ENCODE results near the gene SON.
A peak's percentile ranks its signal among the peaks of the same experiment; 100 is the strongest.
"Not testable (repeated sequence)": the region's sequence is repeated elsewhere in the genome, so short reads cannot be mapped to it uniquely, and the experiment has no call there.

SON gene

GRCh38 chr21:33578959-33579542 lies 36.2 kb downstream of the SON start:
- no peak for FAIRE-seq

GRCh38 chr21:33584455-33584854 lies 41.6 kb downstream of the SON start:
- FAIRE-seq = no peak

DNA sequence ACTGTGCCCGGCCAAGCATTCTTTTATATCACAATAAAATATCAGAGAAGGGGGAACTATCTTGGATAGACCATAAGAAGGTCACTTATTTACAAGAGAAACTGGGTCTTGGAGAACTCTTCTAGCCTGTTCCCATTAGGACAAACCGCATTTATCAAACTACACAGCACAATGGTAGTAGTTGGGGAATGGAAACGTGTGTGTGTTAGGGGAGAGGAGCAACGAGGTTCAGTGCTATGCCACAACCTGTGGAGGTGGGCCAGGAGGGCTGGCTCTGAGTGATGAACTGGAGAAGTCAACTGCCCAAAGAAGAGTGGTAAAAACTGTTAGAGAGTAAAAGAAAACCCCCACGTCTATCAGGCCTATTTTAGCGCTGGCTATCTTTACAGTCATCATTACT lies 44.1 kb downstream of the SON start:
- FAIRE-seq = no peak

GRCh38 chr21:33587792-33588484 lies 45.1 kb downstream of the SON start:
- no peak for FAIRE-seq

DNA sequence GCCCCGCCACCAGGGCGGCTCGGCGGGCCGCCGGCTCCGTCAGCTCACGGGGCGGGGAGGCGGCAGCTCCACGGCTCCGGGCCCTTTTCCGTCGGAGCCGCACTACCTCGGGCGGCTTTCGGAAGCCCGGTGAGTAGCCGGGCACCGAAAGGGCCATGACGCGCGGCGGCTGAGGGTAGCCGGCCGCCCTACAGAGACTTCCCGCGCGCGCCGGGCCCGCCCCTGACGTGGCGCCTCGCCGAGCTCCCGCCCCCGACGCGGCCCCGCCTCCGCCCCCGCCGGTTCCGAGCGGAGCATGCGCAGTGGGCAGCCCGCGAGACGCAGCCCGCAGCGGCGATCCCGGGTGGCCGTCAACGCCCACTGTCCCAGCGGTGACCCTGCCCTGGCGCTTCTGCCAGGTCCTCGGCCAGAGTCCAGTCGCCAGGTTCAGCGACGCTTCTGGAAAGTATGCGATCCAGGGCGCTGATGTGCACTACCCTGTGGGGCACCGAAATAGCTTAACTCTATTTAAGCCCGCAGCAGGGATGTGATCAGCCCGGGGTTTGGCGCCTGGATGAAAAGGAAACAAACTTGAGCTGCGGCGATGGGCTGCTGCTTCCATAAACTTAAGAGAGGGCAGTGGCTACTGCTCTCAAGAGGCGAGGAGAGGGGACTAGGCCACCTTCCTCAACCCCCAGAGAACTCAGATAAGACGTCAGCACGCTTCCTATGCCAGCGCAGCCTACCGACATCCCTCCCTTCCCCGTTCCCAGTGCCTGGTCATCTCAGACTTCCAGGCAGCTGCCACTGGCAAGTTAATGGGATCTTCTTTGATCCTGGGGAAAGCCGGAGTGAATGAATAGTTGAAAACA lies 45.9 kb downstream of the SON start, which contains the start of gene DONSON:
DONSON (minus strand) TSS at position 200 of the 851 bp plus-strand sequence; CDS start at position 157, 43 bp downstream.
- FAIRE-seq = no peak

- FAIRE-seq = peak; percentile 38
These were observed 55.2 kb downstream of the SON start for GRCh38 chr21:33598051-33598450.

- no peak for FAIRE-seq
These were observed 65.7 kb downstream of the SON start for GRCh38 chr21:33608559-33608958.

DNA sequence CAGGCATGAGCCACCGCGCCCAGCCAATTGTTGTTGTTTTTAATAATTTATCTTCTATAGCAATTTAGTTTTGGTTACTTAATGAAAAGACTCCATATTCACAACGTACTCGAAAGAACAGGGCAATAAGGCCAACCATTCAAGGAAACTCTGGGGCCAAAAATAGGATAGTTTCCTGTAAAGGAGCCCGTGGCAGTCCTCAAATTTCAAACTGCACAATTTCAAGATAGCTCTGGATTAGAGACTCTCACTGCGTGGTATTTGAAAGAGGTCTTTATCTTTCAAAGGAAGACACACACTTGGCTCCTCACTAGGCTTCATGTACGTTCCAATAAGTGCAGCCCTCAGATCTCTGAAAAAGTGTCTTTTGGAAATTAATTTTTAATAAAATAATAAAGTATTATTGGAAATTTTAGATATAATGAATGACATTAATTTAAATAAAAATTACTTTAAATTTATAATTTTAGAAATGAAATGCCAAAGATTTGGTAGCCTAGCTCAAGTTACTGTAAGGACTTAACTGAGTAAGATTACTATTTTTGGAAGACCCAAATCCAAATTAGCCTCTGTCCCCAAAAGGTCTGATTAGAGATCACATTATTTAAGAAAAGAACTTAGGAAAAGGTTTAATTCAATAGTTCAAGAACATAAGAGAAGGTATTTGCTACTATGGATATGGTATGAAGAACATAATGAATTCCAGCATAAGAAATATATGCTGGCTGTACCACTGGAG lies 68.3 kb downstream of the SON start:
- FAIRE-seq = no peak

DNA sequence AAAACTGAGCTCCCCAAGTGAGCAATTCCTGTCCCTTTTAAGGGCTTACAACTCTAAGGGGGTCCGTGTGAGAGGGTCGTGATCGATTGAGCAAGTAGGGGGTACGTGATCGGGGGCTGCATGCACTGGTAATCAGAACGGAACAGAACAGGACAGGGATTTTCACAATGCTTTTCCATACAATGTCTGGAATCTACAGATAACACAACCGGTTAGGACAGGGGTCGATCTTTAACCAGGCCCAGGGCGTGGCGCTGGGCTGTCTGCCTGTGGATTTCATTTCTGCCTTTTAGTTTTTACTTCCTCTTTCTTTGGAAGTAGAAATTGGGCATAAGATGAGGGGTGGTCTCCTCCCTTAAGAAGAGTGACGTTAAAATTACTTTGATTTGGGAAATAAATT lies 74.7 kb downstream of the SON start:
- FAIRE-seq = not testable (repeated sequence)

GRCh38 chr21:33618407-33618806 lies 75.6 kb downstream of the SON start:
- FAIRE-seq = no peak

DNA sequence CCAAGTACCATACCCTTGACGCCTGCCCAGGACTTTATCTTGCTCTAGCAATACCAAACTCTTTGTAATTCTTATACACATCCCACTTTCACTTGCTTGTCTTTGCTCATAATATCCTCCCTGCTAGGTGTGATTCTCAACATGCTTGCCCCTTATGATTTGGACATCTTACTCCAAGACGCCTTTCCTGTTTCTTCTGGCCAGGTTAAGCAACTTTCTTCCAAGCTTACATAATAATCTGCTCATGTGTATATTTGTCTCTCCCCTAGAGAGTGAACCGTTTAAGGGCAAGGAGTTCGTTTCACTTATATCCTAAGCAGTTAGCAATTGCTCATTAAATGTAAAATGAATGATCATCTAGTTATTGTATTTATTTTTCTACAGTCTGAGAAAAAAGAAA lies 76.9 kb downstream of the SON start:
- no peak for FAIRE-seq

- FAIRE-seq = no peak
These were observed 79.4 kb downstream of the SON start for GRCh38 chr21:33622253-33622652.

GRCh38 chr21:33626151-33626550 lies 83.3 kb downstream of the SON start:
- not testable (repeated sequence) for FAIRE-seq
